Mesendoderm (in vitro differentiated cells): Measurements from ENCODE around the gene CCRL2.

Source experiments
- DNase-seq: peaks from one replicate; pipeline ENCODE4 v3.0.0; 2013
- H2AK5ac ChIP-seq: 2 replicates; pipeline ENCODE4 v1.6.1; 2013; ENCODE audit warnings: low read length, inconsistent platforms
- H2BK120ac ChIP-seq: 2 replicates; pipeline ENCODE4 v1.6.1; 2013; ENCODE audit warnings: low read depth, mild to moderate bottlenecking, low read length, moderate library complexity, mixed read lengths
- H2BK15ac ChIP-seq: replicated peaks from 2 replicates; pipeline ENCODE4 v1.6.1; 2013; ENCODE audit warnings: low read depth, mild to moderate bottlenecking, moderate library complexity
- H2BK5ac ChIP-seq: 2 replicates; pipeline ENCODE4 v1.6.1; 2013; ENCODE audit warnings: low read length, inconsistent platforms
- H3K18ac ChIP-seq: 2 replicates; pipeline ENCODE4 v1.6.1; 2013; ENCODE audit warnings: mild to moderate bottlenecking, low read length, mixed read lengths
- H3K23ac ChIP-seq: one replicate; pipeline ENCODE4 v1.6.1; 2013; ENCODE audit warnings: low read length
- H3K27ac ChIP-seq: 2 replicates; pipeline ENCODE4 v1.5.1; 2013; ENCODE audit warnings: low read depth, mild to moderate bottlenecking, inconsistent platforms, low read length, moderate library complexity
- H3K27me3 ChIP-seq: 2 replicates; pipeline ENCODE4 v1.6.1; 2013; ENCODE audit warnings: low read length, control low read depth, mild to moderate bottlenecking, inconsistent platforms; ENCODE audit not compliant: insufficient read depth, poor library complexity
- H3K36me3 ChIP-seq: 2 replicates; pipeline ENCODE4 v1.6.1; 2013; ENCODE audit warnings: low read length, inconsistent platforms; ENCODE audit not compliant: control insufficient read depth, insufficient read depth
- H3K4ac ChIP-seq: one replicate; pipeline ENCODE4 v1.6.1; 2013; ENCODE audit warnings: low read depth, mild to moderate bottlenecking, low read length, moderate library complexity
- H3K4me1 ChIP-seq: 2 replicates; pipeline ENCODE4 v1.6.1; 2013; ENCODE audit warnings: low read depth, low read length, inconsistent platforms; ENCODE audit not compliant: control insufficient read depth
- H3K4me2 ChIP-seq: 2 replicates; pipeline ENCODE4 v1.6.1; 2013; ENCODE audit warnings: low read length
- H3K4me3 ChIP-seq: 2 replicates; pipeline ENCODE4 v1.5.1; 2013; ENCODE audit warnings: mild to moderate bottlenecking, low read length
- H3K56ac ChIP-seq: one replicate; pipeline ENCODE4 v1.6.1; 2013; ENCODE audit warnings: low read length
- H3K79me1 ChIP-seq: 2 replicates; pipeline ENCODE4 v1.6.1; 2013; ENCODE audit warnings: low read length, inconsistent platforms
- H3K79me2 ChIP-seq: 2 replicates; pipeline ENCODE4 v1.6.1; 2013; ENCODE audit warnings: mild to moderate bottlenecking, low read length; ENCODE audit not compliant: control insufficient read depth, insufficient read depth
- H3K9ac ChIP-seq: 2 replicates; pipeline ENCODE4 v1.6.1; 2013; ENCODE audit warnings: low read length, inconsistent platforms
- H4K5ac ChIP-seq: one replicate; pipeline ENCODE4 v1.6.1; 2013; ENCODE audit warnings: low read length
- H4K8ac ChIP-seq: one replicate; pipeline ENCODE4 v1.6.1; 2013; ENCODE audit warnings: low read depth, mild to moderate bottlenecking, control low read depth, low read length, moderate library complexity
- whole genome bisulfite sequencing: extraction: QIAGEN DNeasy Blood & Tissue Kit; methylation state at CpG from one replicate; pipeline ENCODE4 v1.1.7; 2013; ENCODE audit warnings: low lambda C conversion rate, missing lambda C conversion rate; ENCODE audit not compliant: insufficient coverage; ENCODE audit errors: extremely low coverage; 5-methylcytosine and 5-hydroxymethylcytosine counted together

Gene CCRL2

GRCh38 chr3:46405301-46406019, 1.6 kb upstream of the CCRL2 start:
- H3K79me2 ChIP-seq, result no peaks in the 10 kb centered on the region
- H2BK120ac ChIP-seq, result no peak overlapping the region
- no peak overlapping the region for H3K4me2 ChIP-seq
- H3K27me3 ChIP-seq, result no peaks in the 10 kb centered on the region
- no peak overlapping the region for H3K56ac ChIP-seq
- no peaks in the 10 kb centered on the region for H3K36me3 ChIP-seq
- no peak overlapping the region for H4K8ac ChIP-seq
- no peak overlapping the region for H3K27ac ChIP-seq
- no peak overlapping the region for H2BK5ac ChIP-seq
- no peak overlapping the region for H2BK15ac ChIP-seq
- no peaks in the 10 kb centered on the region for H3K79me1 ChIP-seq
- H3K9ac ChIP-seq, result no peak overlapping the region
- no peak for DNase-seq
- no peak overlapping the region for H4K5ac ChIP-seq
- no CpG with 5 or more reads among the region's 11 CpGs for whole genome bisulfite sequencing
- no peak overlapping the region for H2AK5ac ChIP-seq
- H3K4me3 ChIP-seq, result no peak overlapping the region
- peaks cover 1% of the 10 kb centered on the region for H3K4me1 ChIP-seq
- H3K18ac ChIP-seq, result no peak overlapping the region
- no peak overlapping the region for H3K23ac ChIP-seq
- H3K4ac ChIP-seq, result no peak overlapping the region

GRCh38 chr3:46406443-46406787, 644 bp upstream of the CCRL2 start:
- H3K79me1 ChIP-seq, result no peaks in the 10 kb centered on the region
- no peak overlapping the region for H3K23ac ChIP-seq
- H3K9ac ChIP-seq, result no peak overlapping the region
- no peaks in the 10 kb centered on the region for H3K27me3 ChIP-seq
- no peak overlapping the region for H3K4me3 ChIP-seq
- H3K18ac ChIP-seq, result no peak overlapping the region
- DNase-seq, result no peak
- H2AK5ac ChIP-seq, result no peak overlapping the region
- H2BK120ac ChIP-seq, result no peak overlapping the region
- no peak overlapping the region for H3K4ac ChIP-seq
- H3K56ac ChIP-seq, result no peak overlapping the region
- H3K79me2 ChIP-seq, result no peaks in the 10 kb centered on the region
- WGBS, result no CpG with 5 or more reads among the region's 4 CpGs
- no peak overlapping the region for H2BK15ac ChIP-seq
- no peak overlapping the region for H3K4me2 ChIP-seq
- H4K8ac ChIP-seq, result no peak overlapping the region
- H3K27ac ChIP-seq, result no peak overlapping the region
- H2BK5ac ChIP-seq, result no peak overlapping the region
- no peak overlapping the region for H4K5ac ChIP-seq
- H3K36me3 ChIP-seq, result no peaks in the 10 kb centered on the region
- no peaks in the 10 kb centered on the region for H3K4me1 ChIP-seq

GRCh38 chr3:46407970-46408369, 911 bp downstream of the CCRL2 start:
- Histone ChIP-seq H3K9ac (no peak overlapping the region), H3K23ac (no peak overlapping the region), H3K4me2 (no peak overlapping the region), H3K79me2 (no peaks in the 10 kb centered on the region), H3K18ac (no peak overlapping the region), H2BK15ac (no peak overlapping the region), H3K27ac (no peak overlapping the region), H4K5ac (no peak overlapping the region), H3K4me1 (no peaks in the 10 kb centered on the region), H3K4me3 (no peak overlapping the region), H2BK5ac (no peak overlapping the region), H2BK120ac (no peak overlapping the region), H3K36me3 (no peaks in the 10 kb centered on the region), H3K27me3 (no peaks in the 10 kb centered on the region), H3K56ac (no peak overlapping the region), H3K79me1 (no peaks in the 10 kb centered on the region), H4K8ac (no peak overlapping the region), H2AK5ac (no peak overlapping the region), H3K4ac (no peak overlapping the region)
- no peak for DNase-seq
- WGBS, result no CpG with 5 or more reads among the region's 7 CpGs

GRCh38 chr3:46408853-46409252, 1.8 kb downstream of the CCRL2 start:
- Histone ChIP-seq H3K27me3 (no peaks in the 10 kb centered on the region), H3K4me1 (no peaks in the 10 kb centered on the region)

GRCh38 chr3:46409739-46410489, 2.9 kb downstream of the CCRL2 start:
- no peaks in the 10 kb centered on the region for H3K79me2 ChIP-seq
- H4K8ac ChIP-seq, result no peak overlapping the region
- H3K27ac ChIP-seq, result no peak overlapping the region
- H3K79me1 ChIP-seq, result no peaks in the 10 kb centered on the region
- WGBS, result no CpG with 5 or more reads among the region's 9 CpGs
- no peak overlapping the region for H3K9ac ChIP-seq
- no peak overlapping the region for H2BK120ac ChIP-seq
- no peak overlapping the region for H3K56ac ChIP-seq
- H2BK15ac ChIP-seq, result no peak overlapping the region
- H3K36me3 ChIP-seq, result no peaks in the 10 kb centered on the region
- H2AK5ac ChIP-seq, result no peak overlapping the region
- H3K4me3 ChIP-seq, result no peak overlapping the region
- H3K23ac ChIP-seq, result no peak overlapping the region
- H3K4me2 ChIP-seq, result no peak overlapping the region
- H3K18ac ChIP-seq, result no peak overlapping the region
- DNase-seq, result no peak
- H3K27me3 ChIP-seq, result no peaks in the 10 kb centered on the region
- H2BK5ac ChIP-seq, result no peak overlapping the region
- H3K4me1 ChIP-seq, result no peaks in the 10 kb centered on the region
- no peak overlapping the region for H3K4ac ChIP-seq
- H4K5ac ChIP-seq, result no peak overlapping the region

More at GRCh38 chr3:46408853-46409252, 1.8 kb downstream of the CCRL2 start:
- no peak for DNase-seq
- H3K36me3 ChIP-seq, result no peaks in the 10 kb centered on the region
- H3K79me1 ChIP-seq, result no peaks in the 10 kb centered on the region
- H2BK15ac ChIP-seq, result no peak overlapping the region
- H3K18ac ChIP-seq, result no peak overlapping the region
- no peak overlapping the region for H4K5ac ChIP-seq
- H3K79me2 ChIP-seq, result no peaks in the 10 kb centered on the region
- H2BK5ac ChIP-seq, result no peak overlapping the region
- whole genome bisulfite sequencing, result no CpG with 5 or more reads among the region's 7 CpGs
- no peak overlapping the region for H3K23ac ChIP-seq
- H2BK120ac ChIP-seq, result no peak overlapping the region
- no peak overlapping the region for H3K4me2 ChIP-seq
- H4K8ac ChIP-seq, result no peak overlapping the region
- H3K4ac ChIP-seq, result no peak overlapping the region
- H2AK5ac ChIP-seq, result no peak overlapping the region
- no peak overlapping the region for H3K56ac ChIP-seq
- no peak overlapping the region for H3K4me3 ChIP-seq
- H3K27ac ChIP-seq, result no peak overlapping the region
- H3K9ac ChIP-seq, result no peak overlapping the region
